Hematopoietic multipotent progenitor cell treated with erythropoietin and hydrocortisone succinate and interleukin-3 and kit ligand, for 8 days (in vitro differentiated cells): ENCODE measurements around the gene ITM2B.
"Not testable (repeated sequence)": the region's sequence is repeated elsewhere in the genome, so short reads cannot be mapped to it uniquely, and the experiment has no call there.

ENCODE experiments used
- DNase-seq: peaks from one replicate; pipeline ENCODE4 v3.0.0-alpha.2; 2015

ITM2B gene

DNA sequence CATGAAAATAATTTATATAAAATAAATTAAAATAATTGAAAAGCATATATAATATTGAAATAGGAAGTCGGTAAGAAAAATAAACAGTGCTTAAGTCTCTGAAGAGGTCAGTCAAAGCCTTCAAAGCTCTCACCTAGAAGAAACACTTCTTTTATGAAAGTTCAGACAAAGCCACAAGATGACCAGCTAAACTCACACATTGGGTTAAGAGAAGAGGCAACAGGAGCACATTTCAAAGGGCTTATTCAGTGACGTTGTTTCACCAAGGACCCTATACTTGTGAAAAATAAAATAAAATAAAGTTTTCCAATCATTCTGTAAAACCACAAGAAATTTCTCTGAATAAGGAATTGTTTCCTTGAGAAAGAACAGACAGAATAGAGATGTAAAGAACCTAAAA lies 2.5 kb upstream of the ITM2B start:
- DNase-seq, result no peak

DNA sequence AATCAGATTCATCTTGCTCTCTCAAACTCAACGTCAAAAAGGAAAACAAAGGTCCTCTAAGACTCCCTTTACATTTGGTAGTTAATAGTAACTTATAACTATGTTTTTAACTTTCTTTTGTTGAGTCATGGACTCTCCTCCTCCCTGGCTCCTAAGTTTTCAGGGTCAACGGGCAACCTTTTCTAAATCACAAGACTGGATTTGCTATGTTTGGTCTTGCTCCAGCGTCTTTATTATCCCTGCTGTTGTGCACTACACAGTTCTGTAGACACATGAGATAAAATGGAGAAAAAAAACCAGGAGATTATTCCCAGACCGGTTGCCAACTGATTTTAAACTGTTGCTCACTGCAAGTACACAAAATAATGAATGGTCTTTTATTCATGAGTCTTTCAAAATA lies 1.9 kb upstream of the ITM2B start:
- DNase-seq, result no peak

DNA sequence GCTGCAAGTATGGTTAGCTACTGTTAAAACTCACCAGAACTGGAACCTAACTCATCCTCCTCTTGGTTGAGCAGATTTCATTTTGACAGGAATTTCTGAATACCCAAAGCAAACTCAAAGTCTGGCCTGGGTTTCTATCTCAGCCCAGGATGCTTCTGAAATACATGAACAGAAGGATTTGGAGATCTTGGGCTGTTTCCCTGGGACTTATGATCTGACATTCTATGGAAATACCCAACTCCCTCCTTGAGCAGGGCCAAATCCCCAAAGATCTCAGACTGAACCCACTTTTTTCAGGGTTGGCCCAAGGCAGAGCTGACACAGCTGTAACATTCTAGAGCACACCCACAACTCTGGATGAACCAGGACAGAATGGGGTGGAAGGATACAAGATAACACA lies 1.1 kb upstream of the ITM2B start:
- no peak for DNase-seq

DNA sequence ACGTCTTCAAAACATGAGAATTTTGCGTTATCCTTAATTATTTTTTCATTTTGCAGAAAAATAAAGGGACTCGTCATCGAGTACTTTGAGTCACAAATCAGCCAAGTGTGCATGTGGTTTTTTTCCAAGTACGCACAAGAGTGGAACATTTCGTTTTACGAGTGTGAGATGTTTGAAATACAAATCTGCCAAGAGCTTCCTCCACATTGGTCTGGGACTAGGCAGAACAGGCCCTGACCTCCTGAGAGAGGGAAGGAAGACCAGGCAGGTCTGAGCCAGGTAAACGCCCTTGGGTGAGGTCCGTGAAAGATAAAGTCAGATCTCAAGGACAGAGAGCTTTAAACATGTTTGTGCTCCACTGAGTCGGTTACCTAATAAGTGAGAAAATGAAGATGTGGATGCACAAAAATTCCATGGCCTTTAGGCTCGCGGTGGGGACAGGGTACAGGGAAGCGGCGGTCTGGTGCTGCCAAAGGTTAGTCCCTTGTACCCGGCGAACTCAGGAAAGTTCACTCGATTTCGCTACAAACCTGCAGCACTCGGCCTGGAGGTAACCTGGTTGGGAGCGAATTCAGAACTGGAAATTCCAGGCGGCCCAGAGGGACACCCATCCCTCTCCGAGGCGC lies 473 bp upstream of the ITM2B start:
- DNase-seq, result peak; percentile 43

DNA sequence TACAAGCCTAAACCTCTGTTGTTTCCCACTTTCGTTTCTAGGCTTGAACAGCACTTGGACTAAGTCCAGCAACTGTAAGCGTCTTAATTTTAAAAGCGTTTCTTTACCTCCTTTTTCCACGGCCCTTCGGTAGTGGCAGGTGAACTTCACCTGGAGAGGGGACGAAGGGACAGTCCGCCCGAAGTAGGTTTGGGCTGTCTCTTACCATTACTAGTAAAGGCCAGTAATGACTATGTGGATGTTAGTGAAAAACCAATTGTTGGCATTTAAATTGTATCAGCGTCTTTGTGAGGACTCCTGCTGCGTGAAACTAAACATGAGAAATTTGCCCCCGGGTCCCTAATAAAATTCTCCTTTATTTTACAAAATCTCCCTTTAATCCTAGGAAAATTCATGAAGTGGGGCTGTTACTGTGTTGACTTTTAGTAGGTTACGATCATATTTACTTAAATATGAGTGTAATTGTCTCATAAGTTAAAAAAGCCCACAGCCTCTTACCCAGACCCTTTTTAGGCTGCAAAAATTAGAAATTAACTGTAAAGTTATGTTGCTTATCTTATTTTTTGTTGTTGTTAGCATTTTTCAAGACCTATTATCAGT lies 983 bp downstream of the ITM2B start:
- DNase-seq, result no peak

DNA sequence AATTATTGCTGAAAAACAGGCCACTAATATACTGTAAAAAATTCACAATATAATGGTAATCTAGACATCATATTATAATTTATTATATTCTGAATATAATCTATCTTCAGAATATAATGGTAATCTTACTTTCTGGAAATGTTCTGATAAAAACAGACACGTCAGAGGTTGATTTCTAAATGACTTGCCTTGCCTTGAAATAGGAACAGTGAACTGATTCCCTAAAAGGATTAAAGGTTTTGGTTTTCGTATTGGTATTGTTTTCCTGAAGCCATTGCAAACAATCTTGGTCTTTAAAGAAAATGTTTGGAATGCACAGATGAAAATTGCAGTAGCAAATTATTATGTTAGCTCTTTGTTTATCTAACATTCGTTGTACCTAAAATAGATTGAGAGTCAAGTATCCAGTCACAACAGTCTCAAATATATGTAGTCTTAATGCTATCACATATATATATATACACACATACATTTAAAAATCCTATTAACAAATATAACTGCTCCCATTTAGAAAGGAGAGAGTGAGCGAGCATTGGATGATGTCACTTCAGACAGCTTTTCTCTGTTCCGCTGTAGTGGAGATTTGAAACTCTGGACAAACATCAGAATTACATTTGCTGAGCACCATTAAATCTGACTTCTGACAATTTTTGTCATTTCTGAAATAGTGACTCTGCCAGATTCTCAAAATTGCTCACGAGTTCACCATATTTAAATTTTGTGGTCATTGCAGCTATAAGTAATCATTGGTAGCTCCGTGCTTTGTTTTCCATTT lies 1.7 kb downstream of the ITM2B start:
- DNase-seq, result peak; percentile 12

DNA sequence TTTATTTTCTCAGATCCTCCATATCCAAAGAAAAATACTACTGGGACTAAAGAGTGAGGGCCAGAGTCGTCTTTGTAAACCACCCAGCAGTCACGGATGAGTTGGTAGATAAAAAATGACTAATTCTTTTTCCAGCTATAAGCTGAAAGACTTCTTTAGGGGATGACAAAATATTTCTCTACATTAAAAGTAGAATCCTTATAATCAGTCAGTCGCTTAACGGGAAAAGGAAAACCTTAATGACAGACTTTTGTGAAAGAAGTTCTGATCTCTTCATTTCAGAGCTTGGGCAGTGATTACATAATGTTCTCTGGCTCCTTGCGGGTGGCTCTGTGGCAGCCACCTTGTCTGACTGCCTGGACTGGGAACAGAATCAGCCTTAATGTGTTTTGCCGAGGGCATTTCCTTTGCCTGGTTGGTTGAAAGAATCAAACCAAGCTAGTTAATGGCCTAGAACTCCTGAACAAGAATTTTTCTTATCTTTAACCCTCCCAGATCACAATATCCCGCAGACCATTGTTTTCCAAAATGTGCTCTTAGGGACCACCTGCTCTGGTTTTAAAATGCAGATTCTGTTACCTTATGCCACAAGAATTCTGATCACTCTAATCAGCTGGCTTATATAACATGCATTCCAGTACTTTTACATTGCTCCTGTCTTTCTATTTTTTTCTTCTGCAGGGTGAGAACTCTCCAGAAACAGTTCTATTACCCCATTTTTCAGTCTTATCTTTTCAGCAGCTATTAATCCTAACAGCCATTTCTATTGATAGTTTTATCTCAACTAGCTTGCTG lies 2.5 kb downstream of the ITM2B start:
- peak; percentile 46 for DNase-seq

DNA sequence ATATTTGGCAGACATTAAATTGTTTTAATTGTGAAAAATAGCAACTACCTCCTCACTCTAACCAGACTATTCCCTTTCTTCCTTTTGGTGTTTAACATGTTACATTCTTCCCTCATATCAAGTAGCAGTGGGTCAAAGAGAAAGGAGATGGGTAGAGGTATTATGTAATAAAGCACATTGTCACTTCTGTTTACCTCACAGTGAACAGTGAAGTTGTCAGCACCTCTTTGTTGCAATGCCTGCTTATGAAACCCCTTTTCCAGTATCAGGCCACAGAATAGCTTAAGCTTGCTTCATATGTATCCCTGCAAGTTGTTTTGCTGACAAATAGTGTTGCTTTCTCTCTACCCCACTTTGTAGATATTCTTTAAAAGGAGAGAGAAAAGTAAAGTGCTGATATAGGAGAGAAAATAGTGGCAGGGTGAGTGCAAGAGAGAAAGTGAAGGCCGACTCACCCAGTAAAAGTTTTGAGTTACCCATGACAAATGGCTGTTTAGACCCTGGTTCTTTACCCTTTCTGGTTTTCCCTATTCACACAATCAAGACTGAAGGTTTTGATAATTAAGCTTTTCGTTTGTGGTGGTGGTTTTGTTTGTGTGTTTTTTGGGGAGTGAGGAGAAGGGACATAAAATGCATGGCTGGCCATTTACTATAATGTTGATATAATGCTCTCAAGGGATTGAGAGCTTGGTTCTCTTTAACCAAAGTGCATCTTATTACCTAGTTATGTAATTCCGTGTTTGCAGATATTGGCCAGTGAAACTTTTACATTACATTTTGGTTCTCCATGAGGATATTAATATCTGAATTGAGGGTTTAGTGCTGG lies 3.7 kb downstream of the ITM2B start:
- peak; percentile 43 for DNase-seq

DNA sequence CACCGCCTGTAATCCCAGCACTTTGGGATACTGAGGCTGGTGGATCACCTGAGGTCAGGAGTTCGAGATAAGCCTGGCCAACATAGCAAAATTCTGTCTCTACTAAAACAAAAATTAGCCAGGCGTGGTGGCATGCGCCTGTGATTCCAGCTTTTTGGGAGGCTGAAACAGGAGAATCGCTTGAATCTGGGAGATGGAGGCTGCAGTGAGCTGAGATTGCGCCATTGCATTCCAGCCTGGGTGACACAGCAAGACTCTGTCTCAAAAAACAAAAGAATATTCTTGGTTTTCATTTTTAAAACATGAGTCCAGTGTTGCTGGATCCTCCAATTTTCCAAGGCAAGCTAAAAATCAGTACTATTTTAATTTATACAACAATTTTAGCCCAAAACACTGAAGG lies 6.4 kb downstream of the ITM2B start:
- DNase-seq, result not testable (repeated sequence)

DNA sequence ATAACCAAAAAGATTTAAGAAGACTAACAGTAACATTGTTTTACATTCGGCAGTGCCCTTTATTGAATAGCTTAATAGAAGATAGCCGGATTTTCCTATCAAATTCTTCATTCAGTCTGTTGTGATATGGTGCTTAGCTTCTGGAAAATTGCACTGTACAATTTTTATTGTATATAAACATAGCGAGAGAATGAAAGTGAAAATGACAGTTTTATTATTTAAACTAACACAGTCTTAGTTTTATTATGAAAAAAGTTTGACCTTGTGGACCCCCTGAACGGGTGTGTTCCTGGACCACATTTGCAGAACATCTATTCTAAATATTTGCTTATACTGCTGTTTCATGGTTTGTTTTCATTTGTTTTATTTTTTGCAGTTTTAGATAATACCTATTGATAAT lies 8.6 kb downstream of the ITM2B start:
- no peak for DNase-seq

DNA sequence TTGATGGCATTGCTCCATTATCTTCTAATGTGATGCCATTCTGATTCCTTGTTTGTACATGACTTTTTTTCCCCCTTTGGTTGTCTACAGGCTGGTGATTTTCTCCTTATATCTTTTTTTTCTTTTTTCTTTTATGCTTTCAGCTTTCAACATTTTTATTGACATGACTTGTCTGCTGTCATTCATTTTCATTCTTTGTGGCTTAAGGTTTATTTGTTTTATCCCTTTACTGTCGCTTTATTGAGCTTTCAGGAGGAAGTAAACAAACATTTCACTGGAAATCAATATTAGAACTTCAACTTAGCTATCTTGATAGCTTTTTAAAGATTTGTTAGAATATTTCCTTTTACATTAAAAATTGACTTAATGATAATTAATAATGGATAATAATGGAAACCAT lies 9.7 kb downstream of the ITM2B start:
- no peak for DNase-seq

DNA sequence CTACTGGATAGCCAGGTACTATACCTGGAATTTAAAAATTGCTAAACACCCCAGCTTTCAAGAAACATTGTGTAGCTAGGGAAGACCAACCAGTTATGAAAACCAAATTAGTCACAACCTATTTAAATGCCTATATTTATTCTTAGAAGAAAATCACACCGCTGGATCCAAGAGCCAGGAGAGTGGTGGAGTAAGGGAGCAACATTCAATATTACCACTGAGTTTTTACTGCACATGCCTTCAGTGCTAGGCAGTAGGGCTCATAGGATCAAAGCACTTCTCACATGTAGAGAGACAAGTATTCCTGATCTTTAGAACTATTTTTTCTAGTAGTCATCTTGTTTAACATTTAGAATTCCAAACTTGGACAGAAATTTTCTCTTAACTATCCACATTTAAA lies 11.2 kb downstream of the ITM2B start:
- DNase-seq, result no peak

DNA sequence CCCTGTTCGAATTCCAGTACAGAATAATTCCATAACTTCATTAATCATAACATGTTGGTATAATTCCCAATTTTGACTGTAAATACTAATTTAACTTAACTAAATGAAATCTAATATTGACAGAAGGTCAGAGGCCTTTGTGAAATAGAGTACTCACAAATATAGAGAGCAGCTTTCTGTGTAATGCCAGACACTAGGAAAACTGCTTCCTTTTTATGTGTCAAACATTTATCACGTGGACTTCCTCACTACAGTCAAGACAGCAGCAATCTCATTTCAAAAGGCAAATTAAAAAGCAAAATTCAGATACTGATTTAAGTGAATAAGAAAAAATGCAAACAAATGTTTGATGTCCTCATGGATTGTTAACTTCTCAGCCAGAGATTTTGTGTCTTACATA lies 13.1 kb downstream of the ITM2B start:
- DNase-seq, result no peak

DNA sequence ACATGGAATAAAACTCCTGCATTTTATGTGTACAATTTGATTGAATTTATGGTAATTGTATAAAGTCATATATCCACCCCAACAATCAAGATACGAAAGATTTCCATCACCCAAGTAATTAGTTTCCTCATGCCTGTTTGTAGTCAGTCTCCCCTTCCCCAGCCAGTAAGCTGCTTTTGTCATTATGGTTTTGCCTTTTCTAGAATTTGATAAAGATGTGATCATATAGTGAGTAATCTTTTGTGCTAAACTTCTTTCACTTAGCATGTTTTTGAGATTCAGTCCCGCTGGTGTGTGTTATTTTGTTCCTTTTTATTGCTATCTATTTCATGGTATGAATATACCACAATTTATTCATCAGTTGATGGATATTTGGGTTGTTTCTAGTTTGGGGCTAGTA lies 16.0 kb downstream of the ITM2B start:
- DNase-seq, result no peak

DNA sequence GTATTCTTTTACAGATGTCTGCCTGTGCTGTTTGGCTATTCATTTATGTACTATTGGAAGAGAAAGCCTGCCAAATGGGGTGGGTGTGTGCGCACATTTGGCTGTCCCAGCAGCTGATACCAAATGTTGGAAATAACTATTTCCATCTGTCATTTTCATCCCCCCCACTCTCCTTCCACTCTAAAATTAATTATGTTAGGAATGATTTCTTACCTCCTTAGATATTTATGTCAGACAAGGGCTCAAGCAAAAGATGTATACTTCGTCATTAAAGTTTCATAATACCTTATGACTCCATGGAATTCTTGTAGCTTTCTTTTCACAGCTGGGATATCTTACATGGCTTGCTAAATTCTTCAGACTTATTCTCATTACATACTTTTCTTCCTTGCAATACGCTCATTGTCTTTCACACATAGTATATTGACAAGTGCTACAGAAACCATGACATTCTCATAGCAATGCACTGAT lies 18.6 kb downstream of the ITM2B start:
- no peak for DNase-seq

DNA sequence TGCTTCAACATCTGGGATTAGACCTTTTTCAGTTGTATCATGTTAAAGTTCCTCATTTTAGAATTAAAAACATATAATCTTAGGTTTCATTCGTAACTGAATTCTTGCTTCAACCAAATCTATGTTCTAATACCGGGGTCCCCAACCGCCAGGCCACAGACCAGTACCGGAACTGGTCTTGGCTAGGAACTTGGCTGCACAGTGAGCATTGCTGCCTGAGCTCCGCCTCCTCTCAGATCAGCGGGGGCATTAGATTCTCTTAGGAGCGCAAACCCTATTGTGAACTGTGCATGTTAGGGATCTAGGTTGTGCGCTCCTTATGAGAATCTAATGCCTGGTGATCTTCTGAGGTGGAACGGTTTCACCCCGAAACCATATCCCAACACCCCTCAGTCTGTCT lies 19.2 kb downstream of the ITM2B start:
- no peak for DNase-seq

DNA sequence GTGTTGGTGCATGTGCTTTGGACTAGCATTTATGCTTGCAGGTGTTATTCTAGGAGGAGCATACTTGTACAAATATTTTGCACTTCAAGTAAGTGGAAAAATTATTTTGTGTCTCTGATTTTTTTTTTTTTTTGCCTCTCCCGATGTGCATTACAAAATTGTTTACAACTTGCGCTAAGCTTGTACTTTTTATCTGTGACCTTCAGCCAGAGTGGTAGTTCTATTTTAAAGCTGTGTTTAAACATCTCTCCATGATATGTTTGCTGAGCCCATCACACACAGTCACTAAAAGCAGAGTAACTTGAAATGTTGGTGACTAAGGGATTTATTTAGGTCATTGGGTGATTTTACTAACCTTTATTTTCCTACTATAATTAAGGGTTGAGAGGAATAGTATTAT lies 20.8 kb downstream of the ITM2B start:
- no peak for DNase-seq

DNA sequence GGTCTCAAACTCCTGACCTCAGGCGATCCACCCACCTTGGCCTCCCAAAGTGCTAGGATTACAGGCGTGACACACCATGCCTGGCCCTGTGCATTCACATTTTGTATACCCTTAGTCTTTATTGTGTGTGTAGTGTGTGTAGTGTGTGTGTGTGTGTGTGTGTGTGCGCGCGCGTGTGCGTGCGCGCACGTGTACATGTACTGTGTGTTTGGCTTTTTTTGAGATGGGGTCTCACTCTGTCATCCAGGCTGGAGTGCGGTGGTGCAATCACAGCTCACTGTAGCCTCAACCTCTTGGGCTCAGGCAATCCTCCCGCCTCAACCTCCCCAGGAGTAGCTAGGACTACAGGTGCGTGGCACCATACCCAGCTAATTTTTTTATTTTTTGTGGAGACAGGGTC lies 22.1 kb downstream of the ITM2B start:
- DNase-seq, result no peak

DNA sequence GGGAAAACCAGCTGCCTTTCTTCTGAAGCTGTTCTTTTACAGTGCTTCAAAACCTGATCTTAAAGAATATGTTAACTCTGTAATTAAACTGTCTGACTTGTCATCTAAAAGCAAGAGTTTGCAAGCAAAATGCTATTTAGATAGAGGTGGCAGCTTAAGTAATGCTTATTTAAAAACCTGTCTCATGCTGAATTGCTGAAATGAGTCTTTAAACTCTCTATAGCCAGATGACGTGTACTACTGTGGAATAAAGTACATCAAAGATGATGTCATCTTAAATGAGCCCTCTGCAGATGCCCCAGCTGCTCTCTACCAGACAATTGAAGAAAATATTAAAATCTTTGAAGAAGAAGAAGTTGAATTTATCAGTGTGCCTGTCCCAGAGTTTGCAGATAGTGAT lies 22.9 kb downstream of the ITM2B start:
- DNase-seq, result no peak

DNA sequence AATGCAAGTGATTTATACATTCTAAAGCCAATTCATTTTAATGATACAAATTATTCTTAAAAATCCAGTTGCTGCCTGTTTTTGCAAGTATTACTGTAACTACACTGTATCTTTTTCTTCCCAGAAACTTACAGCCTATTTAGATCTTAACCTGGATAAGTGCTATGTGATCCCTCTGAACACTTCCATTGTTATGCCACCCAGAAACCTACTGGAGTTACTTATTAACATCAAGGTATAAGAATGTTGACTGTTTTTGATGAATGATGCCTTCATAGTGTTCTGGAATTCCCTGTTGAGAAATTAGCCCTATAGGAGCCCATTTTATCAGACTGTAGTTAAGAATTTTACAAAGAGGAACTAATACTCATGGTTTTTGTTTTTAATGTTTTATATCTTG lies 25.0 kb downstream of the ITM2B start:
- DNase-seq, result no peak

DNA sequence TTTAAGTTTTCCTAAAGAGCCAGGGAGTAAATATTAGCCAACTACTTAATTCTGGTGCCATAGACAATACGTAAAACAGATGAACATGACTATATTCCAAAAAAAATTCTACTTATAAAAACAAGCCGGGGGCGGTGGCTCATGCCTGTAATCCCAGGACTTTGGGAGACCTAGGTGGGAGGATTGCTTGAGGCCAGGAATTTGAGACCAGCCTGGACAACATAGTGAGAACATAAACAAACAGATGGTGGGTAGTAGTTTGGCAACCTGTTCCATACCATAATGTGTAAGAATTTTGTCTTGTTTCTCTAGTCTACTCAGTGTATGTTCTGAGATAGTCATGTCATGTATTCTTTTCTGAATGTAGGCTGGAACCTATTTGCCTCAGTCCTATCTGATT lies 25.4 kb downstream of the ITM2B start:
- DNase-seq, result no peak

DNA sequence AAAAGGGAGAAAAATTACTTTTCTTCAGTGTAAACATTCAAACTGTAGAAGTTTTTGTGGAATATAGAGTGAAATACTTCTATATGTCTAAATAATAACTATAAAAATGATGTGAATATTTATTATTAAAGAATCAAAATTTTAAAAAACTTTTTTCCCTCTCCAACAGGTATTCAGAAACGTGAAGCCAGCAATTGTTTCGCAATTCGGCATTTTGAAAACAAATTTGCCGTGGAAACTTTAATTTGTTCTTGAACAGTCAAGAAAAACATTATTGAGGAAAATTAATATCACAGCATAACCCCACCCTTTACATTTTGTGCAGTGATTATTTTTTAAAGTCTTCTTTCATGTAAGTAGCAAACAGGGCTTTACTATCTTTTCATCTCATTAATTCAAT lies 28.0 kb downstream of the ITM2B start:
- DNase-seq, result no peak

DNA sequence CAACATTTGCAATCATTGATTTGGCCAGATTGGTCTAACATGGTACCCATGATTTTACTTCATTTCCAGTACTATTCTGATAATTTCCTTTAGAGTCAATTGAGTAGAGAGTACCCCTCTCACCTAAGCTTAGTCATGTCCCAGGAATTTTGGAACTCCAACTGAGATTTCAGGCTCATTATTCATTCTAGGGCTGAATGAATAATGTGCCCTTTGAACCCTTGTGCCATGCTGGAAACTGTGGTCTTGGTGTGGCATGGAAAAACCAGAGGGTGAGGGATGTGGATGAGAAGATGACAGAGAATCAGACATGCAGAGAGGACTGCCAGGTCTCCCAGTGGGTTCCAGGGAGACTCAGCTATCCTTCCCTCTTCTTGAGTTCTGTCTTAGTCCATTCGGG lies 30.2 kb downstream of the ITM2B start:
- no peak for DNase-seq
